GM18951 (cell line): Measurements from ENCODE around the gene FBXO5.
"Not testable (repeated sequence)": the region's sequence is repeated elsewhere in the genome, so short reads cannot be mapped to it uniquely, and the experiment has no call there.

ENCODE experiments used
- POLR2A ChIP-seq: IDR thresholded peaks from 4 replicates; pipeline ENCODE4 v1.6.1; 2011; ENCODE audit warnings: mild to moderate bottlenecking; ENCODE audit not compliant: insufficient read length, insufficient read depth; ENCODE audit errors: extremely low read depth
- in situ Hi-C: fragments of 300-500 bp; cut with MboI; formaldehyde crosslinking; loops from one replicate; pipeline ENCODE4 v1.12.0; 2022; ENCODE audit warnings: low sequenced_read_pairs, mixed read lengths, inconsistent platforms; ENCODE audit not compliant: unreplicated experiment

Gene FBXO5

GRCh38 chr6:153012856-153013255 lies 30.0 kb upstream of the FBXO5 start:
- no peak for TF ChIP-seq POLR2A
- in situ Hi-C loops: no loop called here

GRCh38 chr6:153003366-153003690 lies 20.5 kb upstream of the FBXO5 start:
- in situ Hi-C loops: no loop called here
- TF ChIP-seq POLR2A: no peak

GRCh38 chr6:153002613-153003365 lies 19.9 kb upstream of the FBXO5 start, which contains the start of gene MTRF1L:
MTRF1L (minus strand) TSS chr6:153002709; CDS start chr6:153002685, 24 bp downstream.
- TF ChIP-seq POLR2A: peak; percentile 53
- in situ Hi-C loops: no loop called here

- TF ChIP-seq POLR2A: no peak
- in situ Hi-C loops: no loop called here
Observed at GRCh38 chr6:153001767-153002612, 19.1 kb upstream of the FBXO5 start.

- in situ Hi-C loops: not testable (repeated sequence)
Observed at GRCh38 chr6:153000790-153001189, 17.9 kb upstream of the FBXO5 start.

GRCh38 chr6:153000243-153000642 lies 17.4 kb upstream of the FBXO5 start:
- in situ Hi-C loops: no loop called here
- no peak for TF ChIP-seq POLR2A

GRCh38 chr6:152999538-152999937 lies 16.7 kb upstream of the FBXO5 start:
- in situ Hi-C loops: loop anchor here (25.0 kb wide), 1 partner anchor 1263 kb away; no protein-coding TSS in a partner anchor

- in situ Hi-C loops: loop anchor here (25.0 kb wide), 1 partner anchor 1268 kb away; no protein-coding TSS in a partner anchor
- TF ChIP-seq POLR2A: no peak
Observed at GRCh38 chr6:152993847-152994246, 11.0 kb upstream of the FBXO5 start.

GRCh38 chr6:152993431-152993830 lies 10.6 kb upstream of the FBXO5 start:
- TF ChIP-seq POLR2A: no peak
- in situ Hi-C loops: loop anchor here (25.0 kb wide), 1 partner anchor 1269 kb away; no protein-coding TSS in a partner anchor

- no peak for TF ChIP-seq POLR2A
- in situ Hi-C loops: loop anchor here (25.0 kb wide), 1 partner anchor 1275 kb away; no protein-coding TSS in a partner anchor
Observed at GRCh38 chr6:152986978-152987377, 4.1 kb upstream of the FBXO5 start.

- in situ Hi-C loops: loop anchor here (25.0 kb wide), 1 partner anchor 1277 kb away; no protein-coding TSS in a partner anchor
Observed at GRCh38 chr6:152985300-152985699, 2.5 kb upstream of the FBXO5 start.

GRCh38 chr6:152984513-152984872 lies 1.7 kb upstream of the FBXO5 start:
- in situ Hi-C loops: loop anchor here (25.0 kb wide), 1 partner anchor 1278 kb away; no protein-coding TSS in a partner anchor
- peak; percentile 20 for TF ChIP-seq POLR2A

GRCh38 chr6:152983637-152984512 lies 1.0 kb upstream of the FBXO5 start:
- in situ Hi-C loops: loop anchor here (25.0 kb wide), 1 partner anchor 1278 kb away; no protein-coding TSS in a partner anchor
- peak; percentile 74 for TF ChIP-seq POLR2A
